ENCODE data around the gene OR8U1.
A peak's percentile ranks its signal among the peaks of the same experiment; 100 is the strongest.

- TF ChIP-seq CTCF (conservative IDR thresholded peaks at IDR 0.05) (peak; percentile 50), ZFX (IDR thresholded peaks at IDR 0.05) (no peak)
Observed at GRCh38 chr11:56396047-56396446, 20.6 kb downstream of the OR8U1 start.
